Measurements from ENCODE around the gene MKRN2.
A peak's percentile ranks its signal among the peaks of the same experiment; 100 is the strongest.

MKRN2 gene

GRCh38 chr3:12553921-12554391 lies 2.9 kb upstream of the MKRN2 start:
- peak; percentile 27 to 56 (median 34) for DNase-seq

DNA sequence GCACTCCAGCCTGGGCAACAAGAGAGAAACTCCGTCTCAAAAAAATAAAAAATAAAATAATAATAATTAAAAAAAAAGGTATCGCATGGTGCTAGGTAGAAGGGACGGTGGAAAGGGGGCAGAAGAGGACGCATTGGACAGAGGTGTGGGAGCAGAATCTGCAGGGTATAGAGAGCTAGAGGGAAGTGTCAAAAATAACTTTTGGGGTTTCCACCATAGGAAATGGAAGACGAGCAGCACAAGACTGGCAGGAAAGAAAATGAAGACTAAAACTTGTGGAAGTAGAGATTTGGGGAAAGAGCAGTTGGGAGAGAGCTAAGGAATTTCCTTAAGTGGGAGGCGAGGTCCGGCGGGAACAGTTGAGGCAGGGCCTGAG lies 585 bp upstream of the MKRN2 start:
- peak in 1 of 4 experiments; percentile 43 for DNase-seq

DNA sequence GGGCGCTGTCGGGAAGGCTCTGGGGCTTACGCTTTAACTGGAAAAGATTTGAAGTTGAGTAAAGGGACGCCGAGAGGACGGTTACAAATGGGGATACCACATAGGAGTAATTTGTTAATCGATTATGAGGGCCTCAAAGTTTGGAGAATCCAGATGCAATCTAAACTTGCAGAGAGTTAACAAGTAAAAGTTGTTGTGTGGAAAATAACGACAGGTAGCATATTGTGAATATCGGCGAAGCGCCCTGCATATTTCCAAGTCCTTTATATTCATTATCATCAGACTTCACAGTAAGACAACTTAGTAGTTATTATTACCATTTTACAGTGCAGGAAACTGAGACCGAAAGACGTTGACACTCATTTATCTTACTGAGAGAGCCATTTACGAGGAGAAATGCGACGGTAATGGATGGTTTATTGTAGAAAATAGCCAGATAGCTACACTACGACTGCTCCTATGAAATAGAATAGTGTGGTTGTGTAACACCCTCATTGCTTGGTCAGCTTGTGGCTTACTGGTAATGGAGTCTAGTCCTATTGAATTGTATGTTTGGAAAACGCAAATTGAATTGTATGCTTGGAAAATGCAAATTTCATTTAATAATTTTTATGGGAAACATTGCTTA lies 700 bp downstream of the MKRN2 start:
- DNase-seq: peak; percentile 35 to 62 (median 46)

DNA sequence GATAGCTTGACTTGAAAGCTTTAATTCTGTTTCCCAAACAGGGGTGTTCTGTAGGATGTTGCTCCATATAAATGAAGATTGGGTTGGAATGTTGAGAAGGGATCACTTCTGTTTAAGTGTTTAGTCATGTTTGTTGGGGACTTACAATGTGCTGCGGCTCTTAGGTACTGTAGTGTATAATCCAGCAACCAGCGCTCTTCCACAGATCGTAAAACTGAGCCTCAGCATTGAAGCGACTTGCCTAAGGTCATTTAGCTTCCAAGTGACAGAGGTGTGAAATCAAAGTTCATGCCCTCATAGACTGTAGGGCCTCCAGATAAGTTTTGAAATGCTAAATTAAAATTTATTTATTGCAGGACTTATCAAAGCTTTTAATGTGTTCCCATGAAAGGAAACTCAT lies 1.8 kb downstream of the MKRN2 start:
- DNase-seq: no peak

DNA sequence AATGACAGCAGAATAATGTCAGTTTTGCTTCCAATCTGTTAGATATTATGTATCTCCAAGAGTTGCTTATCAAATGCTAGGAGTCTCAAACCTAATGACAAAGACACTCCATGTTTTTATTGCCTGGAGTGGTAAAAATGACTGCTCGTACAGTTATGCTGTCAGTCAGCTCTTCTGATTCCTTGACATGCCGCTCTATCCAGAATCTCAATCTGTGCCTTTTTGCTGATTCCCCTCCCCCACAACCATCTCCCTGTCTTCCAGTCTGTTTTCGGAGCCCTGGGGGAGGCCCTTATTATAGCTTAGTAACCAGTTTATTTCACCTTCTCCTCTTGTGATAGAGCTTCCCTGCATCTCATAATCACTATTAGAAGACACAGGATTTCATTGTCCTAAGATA lies 2.6 kb downstream of the MKRN2 start:
- DNase-seq: no peak

DNA sequence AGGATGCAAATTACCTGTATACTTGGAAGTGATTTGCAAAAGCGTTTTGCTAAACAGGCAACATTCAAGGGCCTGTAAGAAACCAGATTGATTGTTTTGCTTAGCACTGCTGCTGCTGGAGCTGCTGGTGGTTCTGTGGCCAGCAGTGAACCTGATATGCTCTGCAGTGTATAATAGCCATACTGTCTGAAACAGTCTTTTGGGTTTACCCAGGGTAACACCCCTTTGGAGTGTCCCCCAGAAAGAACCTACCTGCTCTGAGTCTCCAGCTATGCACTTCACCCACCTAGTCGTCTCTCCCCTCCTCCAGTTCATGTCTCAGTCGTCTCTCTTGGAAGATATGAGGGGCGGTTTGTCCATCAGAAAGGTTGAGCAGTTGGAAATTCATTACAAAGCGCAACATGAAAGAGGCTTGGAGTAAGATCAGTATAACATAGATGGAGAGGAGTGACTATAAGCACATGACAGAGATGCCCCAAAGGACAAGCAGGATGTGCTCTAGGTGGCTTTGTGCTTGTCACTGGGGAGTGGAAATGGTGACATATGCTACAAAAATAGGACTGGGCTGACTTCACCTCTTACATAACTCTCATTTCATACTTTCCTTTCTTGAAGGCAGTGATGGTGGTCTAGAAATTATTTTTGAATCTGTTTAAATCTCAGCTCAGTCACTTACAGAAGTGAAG lies 3.8 kb downstream of the MKRN2 start:
- DNase-seq: peak in 3 of 4 experiments; percentile 36 to 44 (median 37)

DNA sequence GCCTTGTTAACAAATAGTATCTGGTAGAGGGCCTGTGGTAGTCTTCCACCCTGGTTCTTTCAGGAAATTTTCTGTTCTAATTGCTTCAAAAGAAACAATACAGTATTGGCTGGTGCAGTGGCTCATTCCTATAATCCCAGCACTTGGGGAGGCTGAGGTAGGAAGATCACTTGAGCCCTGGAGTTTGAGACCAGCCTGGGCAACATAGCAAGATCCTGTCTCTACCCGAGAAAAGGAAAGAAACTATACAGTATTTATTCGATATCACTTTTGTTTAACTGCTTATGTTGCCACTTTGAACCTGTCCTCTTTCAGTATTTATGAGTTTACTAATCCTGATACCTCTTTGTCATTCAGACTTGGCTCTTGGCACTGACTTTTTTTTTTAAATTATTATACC lies 4.5 kb downstream of the MKRN2 start:
- DNase-seq: no peak

- DNase-seq: no peak
Measured at GRCh38 chr3:12562451-12562850, 5.6 kb downstream of the MKRN2 start.

GRCh38 chr3:12566976-12567375 lies 10.1 kb downstream of the MKRN2 start:
- no peak for DNase-seq

DNA sequence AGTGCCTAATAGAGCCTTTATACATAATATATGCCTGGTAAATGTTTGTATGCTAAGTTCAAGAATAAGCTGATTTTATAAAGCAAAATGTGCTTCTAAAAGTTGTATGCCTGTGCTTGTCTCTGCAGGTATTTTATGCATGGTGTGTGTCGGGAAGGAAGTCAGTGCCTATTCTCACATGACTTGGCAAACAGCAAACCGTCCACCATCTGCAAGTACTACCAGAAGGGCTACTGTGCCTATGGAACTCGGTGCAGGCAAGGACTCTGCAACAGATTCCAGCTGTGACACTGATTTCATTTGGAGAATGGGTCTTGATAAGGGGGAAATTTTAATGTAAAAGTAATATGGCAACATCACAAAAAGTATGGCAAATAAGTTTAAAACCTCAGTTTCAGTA lies 11.9 kb downstream of the MKRN2 start:
- DNase-seq: no peak

DNA sequence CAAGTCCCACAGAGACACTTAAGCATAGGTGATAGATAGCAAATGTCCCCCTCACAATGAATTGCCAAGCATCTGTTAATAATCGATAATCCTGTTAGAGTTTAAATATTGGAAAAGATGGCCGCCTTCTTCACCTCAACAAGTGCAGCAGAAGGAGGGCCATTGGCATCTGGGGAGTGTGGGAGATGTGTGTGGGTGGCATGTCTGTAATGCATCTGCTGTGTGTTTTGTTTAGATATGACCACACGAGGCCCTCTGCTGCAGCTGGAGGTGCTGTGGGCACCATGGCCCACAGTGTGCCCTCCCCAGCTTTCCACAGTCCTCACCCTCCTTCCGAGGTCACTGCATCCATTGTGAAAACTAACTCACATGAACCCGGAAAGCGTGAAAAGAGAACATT lies 12.9 kb downstream of the MKRN2 start:
- DNase-seq: no peak

GRCh38 chr3:12571986-12572385 lies 15.1 kb downstream of the MKRN2 start:
- no peak for DNase-seq

- DNase-seq: no peak
Measured at GRCh38 chr3:12574131-12574530, 17.2 kb downstream of the MKRN2 start.

DNA sequence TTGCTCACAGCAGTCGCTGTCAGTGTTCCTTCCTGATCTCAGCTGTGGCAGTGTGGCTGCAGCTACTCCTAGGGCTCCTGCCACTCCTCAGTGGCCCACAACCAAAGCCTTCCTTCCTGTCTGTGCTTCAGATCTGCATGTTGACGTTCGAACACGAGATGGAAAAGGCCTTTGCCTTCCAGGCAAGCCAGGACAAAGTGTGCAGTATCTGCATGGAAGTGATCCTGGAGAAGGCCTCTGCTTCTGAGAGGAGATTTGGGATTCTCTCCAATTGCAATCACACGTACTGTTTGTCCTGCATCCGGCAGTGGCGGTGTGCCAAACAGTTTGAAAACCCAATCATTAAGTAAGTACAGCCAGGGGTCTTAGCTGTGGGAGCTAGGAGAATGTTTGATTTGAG lies 17.8 kb downstream of the MKRN2 start:
- DNase-seq: no peak

GRCh38 chr3:12577379-12577778 lies 20.5 kb downstream of the MKRN2 start:
- no peak for DNase-seq

DNA sequence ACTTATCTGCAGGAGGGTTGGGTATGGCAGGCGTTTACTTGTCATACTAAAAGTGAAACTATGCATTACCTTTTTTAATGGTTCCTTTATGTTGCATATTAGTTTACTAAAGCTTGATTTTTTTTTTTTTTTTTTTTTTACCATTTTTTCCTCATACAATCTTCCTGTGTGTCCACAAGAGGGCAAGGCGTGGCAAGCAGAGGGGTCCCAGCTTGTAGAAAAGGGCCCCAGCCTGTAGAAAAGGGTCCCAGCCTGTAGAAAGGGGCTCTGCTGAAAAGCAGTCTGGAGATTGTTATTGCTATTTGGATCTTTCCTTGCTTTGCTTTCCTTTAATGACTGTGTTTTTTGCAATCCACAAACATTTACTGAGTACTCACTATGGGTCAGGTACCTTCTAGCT lies 21.9 kb downstream of the MKRN2 start:
- DNase-seq: no peak

DNA sequence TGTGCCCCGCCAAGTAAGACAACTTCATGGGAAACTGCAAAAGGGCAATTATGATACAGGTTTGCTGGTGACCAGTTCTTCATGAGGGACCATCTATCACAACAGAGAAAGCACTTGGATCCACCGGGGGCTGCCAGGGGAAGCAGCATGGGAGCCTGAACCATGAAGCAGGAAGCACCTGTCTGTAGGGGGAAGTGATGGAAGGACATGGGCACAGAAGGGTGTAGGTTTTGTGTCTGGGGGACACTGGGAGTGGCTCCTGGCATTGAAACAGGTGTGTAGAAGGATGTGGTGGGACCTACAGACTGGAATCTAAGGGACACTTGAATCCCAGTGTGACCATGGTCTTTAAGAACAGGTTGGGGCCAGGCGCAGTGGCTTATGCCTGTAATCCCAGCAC lies 22.6 kb downstream of the MKRN2 start:
- no peak for DNase-seq

DNA sequence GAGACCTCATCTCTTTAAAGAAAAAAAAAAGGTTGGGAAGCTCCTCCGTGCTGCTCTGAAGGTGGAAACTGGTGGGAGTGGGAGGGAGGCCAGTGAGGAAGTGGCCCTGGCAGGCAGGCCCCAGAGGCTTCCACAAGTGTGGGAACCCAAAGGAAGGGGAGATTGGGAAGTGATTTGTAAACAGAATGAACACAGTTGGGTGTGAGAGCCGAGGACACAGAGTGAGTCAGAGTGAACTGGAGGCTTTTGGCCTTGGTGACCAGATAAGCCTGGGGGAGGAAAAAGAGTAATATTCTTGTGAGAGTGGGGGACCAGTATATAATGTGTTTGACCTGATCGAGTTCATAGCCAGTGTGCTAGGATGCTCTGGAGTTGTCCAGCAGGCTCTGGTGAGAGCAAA lies 23.0 kb downstream of the MKRN2 start:
- peak; percentile 61 to 85 (median 81) for DNase-seq

DNA sequence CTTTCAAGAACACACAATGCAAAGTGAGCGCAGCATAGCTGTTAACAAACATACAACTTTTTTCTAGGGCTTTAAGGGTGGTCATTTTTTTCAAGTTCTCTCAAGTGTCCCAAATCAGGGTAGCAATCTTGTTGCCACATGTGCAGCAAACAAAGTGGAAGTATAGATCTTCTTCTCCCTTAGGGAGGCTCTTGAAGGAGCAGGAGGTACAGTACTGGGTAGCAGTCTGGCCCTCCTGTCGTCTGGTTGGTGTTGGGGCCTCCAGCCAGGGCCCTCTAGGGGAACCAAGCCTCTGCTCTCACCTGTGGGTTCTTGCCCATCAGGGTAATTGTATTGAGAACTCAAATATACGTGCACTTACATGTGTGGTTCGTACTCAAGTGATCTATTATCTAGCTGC lies 25.8 kb downstream of the MKRN2 start:
- DNase-seq: no peak

DNA sequence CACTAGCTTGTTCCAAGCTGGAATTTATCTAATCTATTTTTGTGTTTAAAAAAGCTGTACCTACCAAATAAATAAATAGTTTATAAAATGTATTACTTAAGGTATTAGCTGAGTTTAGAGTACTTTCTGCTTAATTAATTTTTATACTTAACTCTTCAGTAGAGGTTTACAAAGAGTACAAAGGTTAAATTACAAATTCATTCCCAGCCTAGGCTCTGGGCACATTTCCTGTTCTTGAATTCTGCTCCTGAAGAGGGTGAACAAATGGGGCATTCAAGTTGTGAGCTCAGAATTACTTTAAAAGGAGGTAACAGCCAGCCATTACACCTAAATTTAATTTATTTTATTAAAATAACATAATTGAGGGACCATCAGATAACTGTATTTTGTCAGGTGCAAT lies 26.4 kb downstream of the MKRN2 start:
- no peak for DNase-seq

- DNase-seq: no peak
Measured at GRCh38 chr3:12584083-12584482, 27.2 kb downstream of the MKRN2 start.

DNA sequence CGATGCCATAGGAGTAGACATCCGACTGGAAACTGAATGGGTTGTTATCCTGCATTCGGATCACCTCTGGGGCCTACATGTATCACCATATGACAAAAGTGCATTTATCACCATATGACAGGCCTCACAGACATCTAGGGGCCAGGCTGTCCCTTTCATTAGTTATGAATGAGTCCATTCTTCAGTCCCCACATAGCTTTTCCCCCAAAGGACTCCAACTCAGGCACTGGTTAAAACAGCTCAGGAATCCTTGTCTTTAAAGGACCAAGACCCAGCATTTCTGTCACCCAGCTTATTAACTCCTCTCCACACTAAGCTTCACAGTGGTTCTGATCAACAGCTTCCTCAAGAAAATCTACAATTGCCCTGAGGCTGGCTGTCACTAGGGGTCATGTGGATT lies 28.3 kb downstream of the MKRN2 start:
- no peak for DNase-seq

- DNase-seq: no peak
Measured at GRCh38 chr3:12585970-12586369, 29.1 kb downstream of the MKRN2 start.

DNA sequence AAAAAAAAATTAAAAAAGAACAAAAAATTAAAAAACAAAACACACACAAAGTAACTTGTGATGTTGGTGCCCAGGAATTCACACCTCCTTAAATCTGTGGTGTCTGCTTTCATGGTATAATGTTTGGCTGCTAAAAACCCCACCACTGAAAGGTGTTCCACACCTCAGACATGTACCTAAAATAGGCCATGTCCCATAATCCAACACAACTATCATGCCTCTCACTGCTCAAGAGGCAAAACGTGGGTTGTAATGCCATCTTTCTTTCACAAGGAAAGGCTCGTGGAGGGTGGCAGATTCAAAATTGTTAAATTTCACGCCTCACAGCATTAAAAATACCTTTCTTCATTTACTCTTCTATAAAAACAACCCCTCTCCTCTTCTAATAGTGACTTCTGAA lies 29.5 kb downstream of the MKRN2 start:
- no peak for DNase-seq

Data from suppressor macrophage (primary cell).